ENCODE measurements around the gene RHNO1. TPM values are rescaled to one million over a fixed set of nuclear protein-coding genes. Genes with fewer than 3 reads are reported as not detected.

Gene RHNO1
- total RNA-seq, 6 experiments from 2014 or later, result 25.4 to 47.3 (median 39.7) TPM

DNA sequence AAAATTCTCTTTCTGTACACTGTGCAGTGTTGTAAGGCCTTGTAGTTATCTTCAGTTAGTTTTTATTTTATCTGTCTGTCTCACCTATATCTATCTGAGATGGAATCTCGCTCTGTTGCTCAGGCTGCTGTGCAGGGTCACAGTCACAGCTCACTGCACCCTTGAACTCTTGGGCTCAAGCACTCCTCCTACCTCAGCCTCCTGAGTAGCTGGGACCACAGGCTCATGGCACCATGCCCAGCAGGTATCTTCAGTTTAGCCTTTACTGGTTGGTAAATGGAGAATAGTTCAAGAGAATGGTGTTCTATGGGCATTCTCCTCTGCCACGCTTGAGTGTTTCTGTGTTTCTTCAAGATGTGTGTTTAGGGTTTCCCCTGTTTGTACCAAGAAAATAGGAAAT is 27.2 kb downstream of the RHNO1 start:
- Mint-ChIP-seq H3K9me3 (no peaks in the 10 kb centered on the region), H3K36me3 (ENCODE audit: low read depth) (no peaks in the 10 kb centered on the region), H3K4me1 (ENCODE audit: low read depth) (no peaks in the 10 kb centered on the region), H3K4me3 (no peak overlapping the region), H3K27me3 (ENCODE audit: insufficient read depth) (peaks cover 2% of the 10 kb centered on the region), H3K27ac (no peak overlapping the region)
- DNase-seq, result no peak
- TF ChIP-seq, protein P1, sequence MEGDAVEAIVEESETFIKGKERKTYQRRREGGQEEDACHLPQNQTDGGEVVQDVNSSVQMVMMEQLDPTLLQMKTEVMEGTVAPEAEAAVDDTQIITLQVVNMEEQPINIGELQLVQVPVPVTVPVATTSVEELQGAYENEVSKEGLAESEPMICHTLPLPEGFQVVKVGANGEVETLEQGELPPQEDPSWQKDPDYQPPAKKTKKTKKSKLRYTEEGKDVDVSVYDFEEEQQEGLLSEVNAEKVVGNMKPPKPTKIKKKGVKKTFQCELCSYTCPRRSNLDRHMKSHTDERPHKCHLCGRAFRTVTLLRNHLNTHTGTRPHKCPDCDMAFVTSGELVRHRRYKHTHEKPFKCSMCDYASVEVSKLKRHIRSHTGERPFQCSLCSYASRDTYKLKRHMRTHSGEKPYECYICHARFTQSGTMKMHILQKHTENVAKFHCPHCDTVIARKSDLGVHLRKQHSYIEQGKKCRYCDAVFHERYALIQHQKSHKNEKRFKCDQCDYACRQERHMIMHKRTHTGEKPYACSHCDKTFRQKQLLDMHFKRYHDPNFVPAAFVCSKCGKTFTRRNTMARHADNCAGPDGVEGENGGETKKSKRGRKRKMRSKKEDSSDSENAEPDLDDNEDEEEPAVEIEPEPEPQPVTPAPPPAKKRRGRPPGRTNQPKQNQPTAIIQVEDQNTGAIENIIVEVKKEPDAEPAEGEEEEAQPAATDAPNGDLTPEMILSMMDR (IDR thresholded peaks at IDR 0.05), result no peak

DNA sequence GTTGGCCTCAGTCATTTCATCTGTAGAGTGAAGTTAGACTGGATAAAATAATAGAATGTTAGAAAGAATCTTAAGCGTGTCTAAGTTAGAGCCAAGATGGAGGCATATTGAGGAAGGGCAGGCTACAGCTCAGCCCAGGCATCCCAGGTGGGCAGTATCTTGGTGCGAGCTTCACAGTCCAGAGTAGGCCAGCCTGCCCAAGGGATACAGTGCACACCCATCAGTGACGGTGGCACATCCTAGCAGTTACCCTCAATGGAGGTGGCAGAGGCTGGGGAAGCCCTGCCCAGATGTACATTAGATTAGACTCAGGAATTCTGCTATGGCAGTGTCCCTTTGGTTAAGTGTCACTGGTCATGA is 35.2 kb downstream of the RHNO1 start:
- Mint-ChIP-seq H3K27me3 (ENCODE audit: insufficient read depth) (peaks cover 4% of the 10 kb centered on the region), H3K36me3 (ENCODE audit: low read depth) (peaks cover 32% of the 10 kb centered on the region), H3K9me3 (no peaks in the 10 kb centered on the region), H3K4me3 (no peak overlapping the region), H3K4me1 (ENCODE audit: low read depth) (no peaks in the 10 kb centered on the region), H3K27ac (no peak overlapping the region)
- TF ChIP-seq, protein P1 (IDR thresholded peaks at IDR 0.05), result no peak
- no peak for DNase-seq

DNA sequence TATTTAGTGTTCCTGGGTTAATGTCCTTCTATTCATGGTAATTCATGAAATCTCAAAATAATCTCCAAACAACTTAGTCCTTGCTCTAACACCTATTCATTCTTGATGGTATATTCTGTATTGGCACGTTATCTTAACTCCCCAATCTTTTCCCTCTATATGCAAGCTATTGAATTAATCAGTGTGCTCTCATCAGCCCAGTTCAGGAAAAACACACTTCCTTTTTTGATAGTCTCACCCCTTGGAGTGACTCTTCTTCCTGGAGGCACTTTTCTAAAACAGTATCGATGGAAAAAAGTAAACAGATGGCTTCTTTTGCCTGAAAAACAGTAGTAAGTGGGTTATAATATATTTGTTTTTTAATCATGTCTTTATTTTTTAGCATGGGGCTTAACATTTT is 42.2 kb downstream of the RHNO1 start:
- H3K9me3 Mint-ChIP-seq, result no peaks in the 10 kb centered on the region
- TF ChIP-seq, protein P1 (IDR thresholded peaks at IDR 0.05), result no peak
- DNase-seq, result no peak
- no peak overlapping the region for H3K27ac Mint-ChIP-seq
- H3K4me3 Mint-ChIP-seq, result no peak overlapping the region
- peaks cover 35% of the 10 kb centered on the region for H3K36me3 Mint-ChIP-seq (ENCODE audit: low read depth)
- H3K27me3 Mint-ChIP-seq (ENCODE audit: insufficient read depth), result no peaks in the 10 kb centered on the region
- H3K4me1 Mint-ChIP-seq (ENCODE audit: low read depth), result peaks cover 18% of the 10 kb centered on the region

DNA sequence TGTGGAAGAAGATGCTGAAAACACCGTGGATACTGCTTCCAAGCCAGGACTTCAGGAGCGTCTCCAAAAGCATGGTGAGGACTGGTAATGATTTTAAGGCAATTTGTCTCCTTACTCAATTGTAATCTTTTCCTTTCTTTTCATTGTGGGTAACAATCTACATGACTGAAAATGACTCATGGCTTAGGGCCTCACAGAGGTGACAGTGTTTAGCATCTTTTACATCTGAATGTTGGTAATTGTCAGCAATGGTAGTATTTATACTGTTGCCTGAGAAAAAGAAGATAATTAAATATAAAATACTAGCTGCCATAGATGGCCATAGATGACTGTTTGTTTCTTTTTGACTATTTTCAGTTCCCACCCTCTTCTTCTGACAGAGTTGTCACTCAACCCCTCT is 45.3 kb downstream of the RHNO1 start:
- peaks cover 22% of the 10 kb centered on the region for H3K36me3 Mint-ChIP-seq (ENCODE audit: low read depth)
- H3K27ac Mint-ChIP-seq, result peak overlapping the region; percentile 39; the same call in 1 of the 2 replicates
- no peak overlapping the region for H3K4me3 Mint-ChIP-seq
- H3K9me3 Mint-ChIP-seq, result no peaks in the 10 kb centered on the region
- DNase-seq, result no peak
- peaks cover 33% of the 10 kb centered on the region for H3K4me1 Mint-ChIP-seq (ENCODE audit: low read depth)
- no peaks in the 10 kb centered on the region for H3K27me3 Mint-ChIP-seq (ENCODE audit: insufficient read depth)
- TF ChIP-seq, protein P1 (IDR thresholded peaks at IDR 0.05), result no peak

DNA sequence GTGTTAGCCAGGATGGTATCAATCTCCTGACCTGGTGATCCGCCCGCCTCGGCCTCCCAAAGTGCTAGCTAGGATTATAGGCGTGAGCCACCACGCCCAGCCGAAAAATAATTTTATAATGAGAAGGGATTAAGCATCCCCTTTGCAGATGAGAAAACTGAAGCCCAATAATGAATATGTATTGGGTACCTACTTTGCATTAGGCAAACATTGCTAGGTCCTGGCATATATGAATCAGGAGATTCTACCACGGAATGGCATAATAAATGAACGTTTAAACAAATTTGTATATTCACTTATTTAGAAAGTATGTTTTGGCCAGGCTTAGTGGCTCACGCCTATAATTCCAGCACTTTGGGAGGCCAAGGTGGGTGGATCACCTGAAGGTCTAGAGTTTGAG is 46.0 kb downstream of the RHNO1 start:
- Mint-ChIP-seq H3K36me3 (ENCODE audit: low read depth) (peaks cover 22% of the 10 kb centered on the region), H3K4me3 (no peak overlapping the region)

More for the DNA sequence above, 46.0 kb downstream of the RHNO1 start:
- no peak overlapping the region for H3K27ac Mint-ChIP-seq
- DNase-seq, result no peak
- H3K4me1 Mint-ChIP-seq (ENCODE audit: low read depth), result peaks cover 33% of the 10 kb centered on the region
- H3K9me3 Mint-ChIP-seq, result no peaks in the 10 kb centered on the region
- TF ChIP-seq, protein P1 (IDR thresholded peaks at IDR 0.05), result no peak
- no peaks in the 10 kb centered on the region for H3K27me3 Mint-ChIP-seq (ENCODE audit: insufficient read depth)

All from HFFc6 (cell line).